ENCODE data around the gene SUGCT. TPM values are rescaled to one million over a fixed set of nuclear protein-coding genes. Genes with fewer than 3 reads are reported as not detected.
A peak's percentile ranks its signal among the peaks of the same experiment; 100 is the strongest.

The SUGCT gene
- total RNA-seq, 2 donors from 2014 or later, result 0.74 to 1.3 TPM

- H3K4me3 Mint-ChIP-seq, result no peak overlapping the region
- H3K36me3 Mint-ChIP-seq, result no peaks in the 10 kb centered on the region
- no peak for DNase-seq (ENCODE audit: low spot score)
- H3K4me1 Mint-ChIP-seq (ENCODE audit: low read depth in 2 of 2), result peaks cover 0 to 9% of the 10 kb centered on the region in 2 donors
- H3K9me3 Mint-ChIP-seq, result peaks cover 4% of the 10 kb centered on the region
- no peak for ATAC-seq
- no peak overlapping the region for H3K27ac Mint-ChIP-seq
- peaks cover 0 to 4% of the 10 kb centered on the region in 2 donors for H3K27me3 Mint-ChIP-seq
Measured at GRCh38 chr7:40711706-40712105, 576.9 kb downstream of the SUGCT start.

- Mint-ChIP-seq H3K9me3 (no peaks in the 10 kb centered on the region), H3K4me1 (ENCODE audit: low read depth in 2 of 2) (peaks cover 0 to 3% of the 10 kb centered on the region in 2 donors), H3K27me3 (peaks cover 0 to 4% of the 10 kb centered on the region in 2 donors), H3K4me3 (no peak overlapping the region), H3K27ac (no peak overlapping the region), H3K36me3 (no peaks in the 10 kb centered on the region)
- ATAC-seq (no peak), DNase-seq (ENCODE audit: low spot score) (no peak)
Measured at GRCh38 chr7:40714363-40715052, 579.7 kb downstream of the SUGCT start.

- Mint-ChIP-seq H3K4me1 (ENCODE audit: low read depth in 2 of 2) (no peaks in the 10 kb centered on the region), H3K36me3 (no peaks in the 10 kb centered on the region), H3K27me3 (peaks cover 0 to 4% of the 10 kb centered on the region in 2 donors), H3K27ac (no peak overlapping the region), H3K9me3 (no peaks in the 10 kb centered on the region), H3K4me3 (no peak overlapping the region)
- ATAC-seq (no peak), DNase-seq (ENCODE audit: low spot score) (no peak)
Measured at GRCh38 chr7:40715053-40715430, 580.2 kb downstream of the SUGCT start.

GRCh38 chr7:40716052-40716451, 581.2 kb downstream of the SUGCT start:
- ATAC-seq (no peak), DNase-seq (ENCODE audit: low spot score) (no peak)
- H3K4me3 Mint-ChIP-seq, result no peak overlapping the region
- H3K9me3 Mint-ChIP-seq, result no peaks in the 10 kb centered on the region
- H3K27me3 Mint-ChIP-seq, result peaks cover 0 to 4% of the 10 kb centered on the region in 2 donors
- H3K27ac Mint-ChIP-seq, result no peak overlapping the region
- H3K36me3 Mint-ChIP-seq, result no peaks in the 10 kb centered on the region
- no peaks in the 10 kb centered on the region for H3K4me1 Mint-ChIP-seq (ENCODE audit: low read depth in 2 of 2)

- Mint-ChIP-seq H3K27ac (no peak overlapping the region), H3K4me3 (no peak overlapping the region), H3K9me3 (no peaks in the 10 kb centered on the region), H3K4me1 (ENCODE audit: low read depth in 2 of 2) (no peaks in the 10 kb centered on the region), H3K27me3 (peaks cover 0 to 4% of the 10 kb centered on the region in 2 donors), H3K36me3 (no peaks in the 10 kb centered on the region)
- DNase-seq (ENCODE audit: low spot score), result no peak
- ATAC-seq, result peak in 1 of 2 donors; percentile 55
Measured at GRCh38 chr7:40717242-40717641, 582.4 kb downstream of the SUGCT start.

- no peaks in the 10 kb centered on the region for H3K4me1 Mint-ChIP-seq (ENCODE audit: low read depth in 2 of 2)
- DNase-seq (ENCODE audit: low spot score), result no peak
- no peak overlapping the region for H3K4me3 Mint-ChIP-seq
- no peak for ATAC-seq
- H3K27ac Mint-ChIP-seq, result no peak overlapping the region
- H3K9me3 Mint-ChIP-seq, result peaks cover 6% of the 10 kb centered on the region
- no peaks in the 10 kb centered on the region for H3K36me3 Mint-ChIP-seq
- H3K27me3 Mint-ChIP-seq, result peaks cover 0 to 4% of the 10 kb centered on the region in 2 donors
Measured at GRCh38 chr7:40720416-40720815, 585.6 kb downstream of the SUGCT start.

- Mint-ChIP-seq H3K4me1 (ENCODE audit: low read depth in 2 of 2) (no peaks in the 10 kb centered on the region), H3K27ac (no peak overlapping the region), H3K9me3 (peaks cover 6% of the 10 kb centered on the region), H3K36me3 (no peaks in the 10 kb centered on the region), H3K27me3 (no peaks in the 10 kb centered on the region), H3K4me3 (no peak overlapping the region)
- DNase-seq (ENCODE audit: low spot score) (no peak), ATAC-seq (no peak)
Measured at GRCh38 chr7:40721342-40721949, 586.6 kb downstream of the SUGCT start.

- H3K36me3 Mint-ChIP-seq, result no peaks in the 10 kb centered on the region
- no peaks in the 10 kb centered on the region for H3K27me3 Mint-ChIP-seq
- no peak overlapping the region for H3K4me3 Mint-ChIP-seq
- H3K4me1 Mint-ChIP-seq (ENCODE audit: low read depth in 2 of 2), result no peaks in the 10 kb centered on the region
- peaks cover 6% of the 10 kb centered on the region for H3K9me3 Mint-ChIP-seq
- no peak overlapping the region for H3K27ac Mint-ChIP-seq
- DNase-seq (ENCODE audit: low spot score) (no peak), ATAC-seq (no peak)
Measured at GRCh38 chr7:40722242-40722641, 587.4 kb downstream of the SUGCT start.

- H3K36me3 Mint-ChIP-seq, result no peaks in the 10 kb centered on the region
- H3K4me1 Mint-ChIP-seq (ENCODE audit: low read depth in 2 of 2), result no peaks in the 10 kb centered on the region
- no peak for ATAC-seq
- H3K27me3 Mint-ChIP-seq, result no peaks in the 10 kb centered on the region
- no peak for DNase-seq (ENCODE audit: low spot score)
- H3K4me3 Mint-ChIP-seq, result no peak overlapping the region
- peaks cover 6% of the 10 kb centered on the region for H3K9me3 Mint-ChIP-seq
- H3K27ac Mint-ChIP-seq, result no peak overlapping the region
Measured at GRCh38 chr7:40723829-40724228, 589.0 kb downstream of the SUGCT start.

GRCh38 chr7:40726559-40726958, 591.8 kb downstream of the SUGCT start:
- H3K4me3 Mint-ChIP-seq, result no peak overlapping the region
- ATAC-seq (no peak), DNase-seq (ENCODE audit: low spot score) (no peak)
- no peak overlapping the region for H3K27ac Mint-ChIP-seq
- peaks cover 4% of the 10 kb centered on the region for H3K36me3 Mint-ChIP-seq
- no peaks in the 10 kb centered on the region for H3K4me1 Mint-ChIP-seq (ENCODE audit: low read depth in 2 of 2)
- no peaks in the 10 kb centered on the region for H3K27me3 Mint-ChIP-seq
- H3K9me3 Mint-ChIP-seq, result peaks cover 16% of the 10 kb centered on the region

GRCh38 chr7:40733114-40733513, 598.3 kb downstream of the SUGCT start:
- Mint-ChIP-seq H3K36me3 (peaks cover 4% of the 10 kb centered on the region), H3K4me3 (no peak overlapping the region), H3K27ac (no peak overlapping the region), H3K9me3 (peaks cover 16% of the 10 kb centered on the region), H3K4me1 (ENCODE audit: low read depth in 2 of 2) (peaks cover 5 to 8% of the 10 kb centered on the region in 2 donors), H3K27me3 (no peaks in the 10 kb centered on the region)
- no peak for DNase-seq (ENCODE audit: low spot score)
- no peak for ATAC-seq

- ATAC-seq (no peak), DNase-seq (ENCODE audit: low spot score) (no peak)
- H3K36me3 Mint-ChIP-seq, result peaks cover 4% of the 10 kb centered on the region
- H3K27me3 Mint-ChIP-seq, result no peaks in the 10 kb centered on the region
- H3K4me1 Mint-ChIP-seq (ENCODE audit: low read depth in 2 of 2), result peaks cover 5 to 8% of the 10 kb centered on the region in 2 donors
- H3K4me3 Mint-ChIP-seq, result no peak overlapping the region
- H3K27ac Mint-ChIP-seq, result no peak overlapping the region
- peaks cover 16% of the 10 kb centered on the region for H3K9me3 Mint-ChIP-seq
Measured at GRCh38 chr7:40733578-40733977, 598.8 kb downstream of the SUGCT start.

- Mint-ChIP-seq H3K36me3 (no peaks in the 10 kb centered on the region), H3K4me1 (ENCODE audit: low read depth in 2 of 2) (no peaks in the 10 kb centered on the region), H3K4me3 (no peak overlapping the region), H3K9me3 (peaks cover 2% of the 10 kb centered on the region), H3K27me3 (no peaks in the 10 kb centered on the region), H3K27ac (no peak overlapping the region)
- no peak for DNase-seq (ENCODE audit: low spot score)
- no peak for ATAC-seq
Measured at GRCh38 chr7:40739257-40739656, 604.5 kb downstream of the SUGCT start.

- Mint-ChIP-seq H3K27ac (no peak overlapping the region), H3K36me3 (no peaks in the 10 kb centered on the region), H3K4me3 (no peak overlapping the region), H3K4me1 (ENCODE audit: low read depth in 2 of 2) (no peaks in the 10 kb centered on the region), H3K9me3 (no peaks in the 10 kb centered on the region), H3K27me3 (no peaks in the 10 kb centered on the region)
- DNase-seq (ENCODE audit: low spot score) (no peak), ATAC-seq (no peak)
Measured at GRCh38 chr7:40742270-40742669, 607.5 kb downstream of the SUGCT start.

All from natural killer cell treated with Interleukin-12 subunit alpha and Interleukin-12 subunit beta and Interleukin-15 and Interleukin-18, amount 100 ng/mL, for 72 hours (primary cell).